ENCODE results near the gene IGIP.

Gene IGIP

DNA sequence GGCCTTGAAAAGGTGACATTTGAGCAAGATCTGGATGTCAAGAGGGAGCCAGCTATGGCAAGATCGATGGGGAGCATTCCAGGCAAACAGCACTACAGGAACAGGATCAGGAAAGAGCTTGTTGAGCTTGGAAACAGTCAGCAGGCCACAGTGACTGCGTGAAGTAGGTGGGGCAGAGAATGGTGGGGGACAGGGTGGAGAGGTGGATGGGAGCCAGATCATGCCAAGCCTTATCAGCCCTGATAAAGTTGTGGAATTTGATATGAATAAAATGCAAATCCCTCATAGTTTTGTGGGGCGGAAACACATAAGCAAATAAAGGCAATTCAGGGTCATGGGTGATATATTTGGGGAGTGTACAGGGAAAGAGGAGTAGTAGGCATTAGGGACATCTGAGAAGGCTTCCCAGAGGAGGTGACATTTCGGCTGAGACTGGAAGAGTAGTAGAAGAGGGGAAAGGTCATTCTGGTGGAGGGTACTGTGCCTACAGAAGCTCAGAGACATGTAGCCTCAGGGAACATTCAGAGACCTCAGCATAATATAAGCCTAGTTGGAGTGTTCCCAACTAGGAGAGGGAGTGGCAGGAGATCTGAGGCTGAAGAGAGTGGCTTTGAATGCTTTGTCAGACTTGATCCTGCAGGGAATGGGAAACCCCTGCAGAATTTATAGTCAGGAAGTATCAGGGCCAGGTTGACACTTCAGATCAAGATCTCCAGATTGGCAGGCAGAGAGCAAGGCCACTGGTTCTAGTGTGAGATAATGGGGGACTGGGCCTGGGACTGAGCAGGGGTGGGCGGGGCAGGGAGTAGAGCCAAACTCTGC lies 39.6 kb downstream of the IGIP start:
- no peak for DNase-seq (ENCODE audit: low read depth)

DNA sequence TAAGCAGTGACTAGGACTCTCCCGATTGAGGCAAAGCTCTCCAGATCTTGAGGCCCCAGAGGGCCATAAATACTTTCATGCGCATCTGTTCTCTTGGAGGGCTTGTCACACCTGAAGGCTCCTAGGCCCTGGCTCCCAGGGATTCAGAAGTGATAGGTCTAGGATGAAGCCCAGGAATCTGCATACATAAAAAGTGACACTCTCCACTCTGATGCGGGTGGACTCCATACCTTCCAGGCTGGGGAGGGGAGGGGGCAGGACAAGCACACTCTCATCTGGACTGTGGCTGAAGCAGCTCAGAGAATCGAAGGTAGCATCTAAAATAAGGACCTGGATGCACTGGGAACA lies 40.2 kb downstream of the IGIP start:
- DNase-seq (ENCODE audit: low read depth), result no peak

DNA sequence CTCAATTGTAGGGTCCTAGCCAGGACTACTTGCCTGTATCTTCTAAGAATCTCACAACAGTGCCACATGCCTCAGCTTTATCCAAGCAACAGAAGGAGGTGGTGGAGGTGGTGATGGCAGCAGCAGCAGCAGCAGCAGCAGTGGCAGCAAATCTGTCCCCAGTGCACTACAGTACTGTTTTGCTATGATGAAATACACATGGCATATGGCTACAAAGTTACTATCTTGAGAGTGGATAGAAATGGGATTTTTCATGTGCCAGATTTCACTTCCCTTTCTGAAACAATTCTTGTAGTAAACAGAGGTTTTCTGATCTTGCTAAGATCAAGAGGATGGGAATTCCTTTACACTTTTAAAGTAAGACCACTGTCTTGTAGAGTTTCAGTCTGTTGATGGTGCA lies 41.2 kb downstream of the IGIP start:
- DNase-seq (ENCODE audit: low read depth), result no peak

DNA sequence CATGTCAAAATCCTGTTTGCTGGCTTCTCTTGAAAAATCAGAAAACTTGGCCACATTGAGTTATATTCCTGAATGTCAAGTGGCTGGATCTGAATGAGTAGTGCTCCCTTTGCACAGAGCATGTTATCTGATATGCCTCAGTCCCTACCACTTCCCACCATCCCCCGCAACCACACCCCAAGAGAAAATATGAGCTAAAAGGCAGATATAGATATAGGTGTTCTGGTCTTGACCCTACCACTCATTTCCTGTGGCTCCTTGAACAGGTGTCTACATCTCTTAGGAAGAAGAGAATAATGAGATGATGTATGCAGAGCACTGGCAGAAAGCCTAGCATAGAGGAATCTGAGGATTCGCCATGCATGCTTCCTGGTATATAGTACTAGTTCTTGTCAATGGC lies 42.6 kb downstream of the IGIP start:
- no peak for DNase-seq (ENCODE audit: low read depth)

- DNase-seq (ENCODE audit: low read depth), result no peak
These were observed 43.7 kb downstream of the IGIP start for GRCh38 chr5:140169410-140169809.

DNA sequence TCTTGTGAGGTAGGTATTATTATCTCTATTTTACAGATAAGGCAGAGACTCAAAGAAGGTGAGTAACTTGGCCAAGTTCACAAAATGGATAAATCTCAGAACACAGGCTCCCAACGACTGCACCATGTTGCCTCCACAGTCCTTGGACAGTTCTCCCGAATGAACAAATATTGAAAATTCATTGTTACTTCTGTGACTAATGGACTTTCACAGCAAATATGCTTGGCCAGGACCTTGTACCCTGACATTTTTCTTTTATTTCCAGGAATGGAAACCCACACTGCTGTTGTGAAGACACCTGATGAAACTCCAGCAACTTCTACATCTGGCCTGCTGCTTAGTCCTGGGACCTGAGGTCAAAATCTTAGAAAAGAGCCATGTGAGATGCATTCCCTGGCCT lies 46.7 kb downstream of the IGIP start:
- DNase-seq (ENCODE audit: low read depth), result no peak

DNA sequence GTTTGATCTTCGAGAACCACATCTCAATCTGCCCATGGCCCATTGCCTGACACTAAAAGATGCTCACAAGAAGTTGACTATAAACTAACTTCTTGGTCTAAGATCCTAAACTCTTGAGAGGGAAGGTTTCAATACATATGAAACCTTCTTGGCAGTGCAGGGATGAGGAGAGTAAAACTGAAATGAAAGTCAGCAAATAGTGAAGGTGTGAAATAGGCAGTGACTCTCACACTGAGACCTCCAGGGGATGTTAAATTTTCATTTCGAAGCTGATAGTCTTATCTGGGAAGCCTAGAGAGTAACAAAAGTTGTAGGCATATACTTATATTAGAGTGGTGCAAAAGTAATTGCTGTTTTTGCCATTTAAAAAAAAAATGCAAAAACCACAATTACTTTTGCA lies 48.3 kb downstream of the IGIP start:
- DNase-seq (ENCODE audit: low read depth), result no peak

GRCh38 chr5:140174465-140175366 lies 49.0 kb downstream of the IGIP start, which contains the start of gene CYSTM1:
TSS of gene CYSTM1 (plus strand) at chr5:140175188. CDS start at chr5:140194466, 19,278 bp downstream.
- peak; percentile 93 for DNase-seq (ENCODE audit: low read depth)

DNA sequence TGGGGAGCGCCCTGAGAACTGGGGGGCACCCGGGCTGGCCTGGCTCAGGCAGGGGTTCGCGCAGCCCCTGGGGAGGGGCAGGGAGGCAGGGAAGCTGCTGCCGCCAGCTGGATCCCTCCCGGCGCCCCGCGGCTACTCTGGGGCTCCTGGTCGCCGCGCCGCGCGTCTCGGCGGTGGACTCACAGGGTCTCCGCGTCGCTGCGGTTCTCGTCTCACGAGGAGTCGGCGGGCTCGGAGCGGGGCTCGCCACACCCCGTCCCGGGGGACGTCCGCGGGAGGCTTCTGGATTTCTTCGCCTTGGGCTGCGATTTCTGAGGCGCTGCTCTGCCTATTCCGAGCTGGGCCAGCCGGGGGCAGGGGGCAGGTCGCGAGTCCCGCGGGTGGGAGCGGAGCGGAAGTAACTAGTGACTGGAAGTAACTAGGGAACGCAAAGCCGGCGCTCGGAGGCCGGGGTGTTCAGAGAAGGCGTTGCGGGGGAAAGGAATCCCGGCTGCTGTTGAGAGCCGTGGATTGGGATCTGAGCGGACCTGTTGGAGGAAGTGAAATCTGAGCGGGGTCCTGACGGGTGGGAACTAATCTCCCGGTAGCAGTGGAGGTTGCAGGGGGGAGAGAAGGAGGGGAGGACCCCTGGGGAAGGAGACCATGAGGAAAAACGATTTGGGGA lies 49.8 kb downstream of the IGIP start:
- DNase-seq (ENCODE audit: low read depth), result peak; percentile 43

GRCh38 chr5:140176031-140176387 lies 50.3 kb downstream of the IGIP start:
- DNase-seq (ENCODE audit: low read depth), result no peak

DNA sequence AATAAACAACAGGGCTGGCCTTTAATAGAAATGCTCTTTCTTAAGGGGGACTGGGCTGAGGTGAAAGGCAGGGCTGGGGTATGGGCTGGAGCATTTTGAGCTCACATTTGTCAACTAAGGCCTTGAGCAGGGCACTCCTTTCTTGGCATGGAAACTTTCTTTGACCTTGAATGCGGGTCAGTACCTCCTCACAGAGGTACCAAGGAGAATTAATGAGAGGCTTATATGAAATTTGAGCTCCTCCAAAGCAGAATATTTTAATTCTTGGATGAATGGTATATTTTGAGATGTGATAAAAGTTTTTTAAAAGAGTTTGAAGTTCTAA lies 52.3 kb downstream of the IGIP start:
- DNase-seq (ENCODE audit: low read depth), result no peak

- no peak for DNase-seq (ENCODE audit: low read depth)
These were observed 52.9 kb downstream of the IGIP start for GRCh38 chr5:140178482-140179116.
